Ammon's horn (tissue), 1 donor: ENCODE results near the gene TMEM186.
A peak's percentile ranks its signal among the peaks of the same experiment; 100 is the strongest.
"Not testable (repeated sequence)": the region's sequence is repeated elsewhere in the genome, so short reads cannot be mapped to it uniquely, and the experiment has no call there.

Source experiments
- DNase-seq: peaks from one replicate; pipeline ENCODE4 v3.0.0-alpha.2; 2016; ENCODE audit warnings: low spot score

Gene TMEM186

GRCh38 chr16:8812162-8812843 is 14.9 kb upstream of the TMEM186 start:
- no peak for DNase-seq

- DNase-seq, result no peak
Observed at GRCh38 chr16:8808613-8809353, 11.3 kb upstream of the TMEM186 start.

GRCh38 chr16:8808009-8808408 is 10.6 kb upstream of the TMEM186 start:
- DNase-seq, result no peak

GRCh38 chr16:8807189-8807588 is 9.8 kb upstream of the TMEM186 start:
- no peak for DNase-seq

- peak; percentile 33 for DNase-seq
Observed at GRCh38 chr16:8806272-8806983, 9.0 kb upstream of the TMEM186 start.

GRCh38 chr16:8804313-8804712 is 6.9 kb upstream of the TMEM186 start:
- no peak for DNase-seq

- DNase-seq, result not testable (repeated sequence)
Observed at GRCh38 chr16:8803733-8804132, 6.3 kb upstream of the TMEM186 start.

GRCh38 chr16:8801701-8802100 is 4.3 kb upstream of the TMEM186 start:
- DNase-seq, result no peak

GRCh38 chr16:8798535-8799157 is 1.2 kb upstream of the TMEM186 start:
- no peak for DNase-seq

GRCh38 chr16:8798174-8798527 is 712 bp upstream of the TMEM186 start:
- DNase-seq, result no peak

- DNase-seq, result no peak
Observed at GRCh38 chr16:8796469-8797363, 723 bp downstream of the TMEM186 start.

GRCh38 chr16:8795818-8796217 is 1.6 kb downstream of the TMEM186 start:
- DNase-seq, result no peak

GRCh38 chr16:8795091-8795490 is 2.3 kb downstream of the TMEM186 start:
- no peak for DNase-seq

- no peak for DNase-seq
Observed at GRCh38 chr16:8788578-8789172, 8.8 kb downstream of the TMEM186 start.

- not testable (repeated sequence) for DNase-seq
Observed at GRCh38 chr16:8786316-8786715, 11.1 kb downstream of the TMEM186 start.

- no peak for DNase-seq
Observed at GRCh38 chr16:8785408-8785807, 12.0 kb downstream of the TMEM186 start.

- no peak for DNase-seq
Observed at GRCh38 chr16:8782673-8783072, 14.8 kb downstream of the TMEM186 start.

GRCh38 chr16:8781797-8782196 is 15.6 kb downstream of the TMEM186 start:
- no peak for DNase-seq

- DNase-seq, result no peak
Observed at GRCh38 chr16:8777217-8777616, 20.2 kb downstream of the TMEM186 start.

- DNase-seq, result no peak
Observed at GRCh38 chr16:8776129-8776584, 21.3 kb downstream of the TMEM186 start.

- no peak for DNase-seq
Observed at GRCh38 chr16:8775359-8775758, 22.1 kb downstream of the TMEM186 start.
